Activated T-cell treated with anti-CD3 and anti-CD28 coated beads for 1 hour (primary cell): Measurements from ENCODE around the gene HECTD1.
"Not testable (repeated sequence)": the region's sequence is repeated elsewhere in the genome, so short reads cannot be mapped to it uniquely, and the experiment has no call there.

Experiments used
- DNase-seq: peaks from one replicate; pipeline ENCODE4 v3.0.0-alpha.2; 2020; ENCODE audit warnings: low read depth

The HECTD1 gene

GRCh38 chr14:31224808-31225207 is 17.2 kb upstream of the HECTD1 start:
- DNase-seq: no peak

- DNase-seq: no peak
Measured at GRCh38 chr14:31223331-31223730, 15.7 kb upstream of the HECTD1 start.

GRCh38 chr14:31222834-31223233 is 15.2 kb upstream of the HECTD1 start:
- DNase-seq: no peak

- DNase-seq: no peak
Measured at GRCh38 chr14:31221266-31221665, 13.7 kb upstream of the HECTD1 start.

GRCh38 chr14:31219169-31219568 is 11.6 kb upstream of the HECTD1 start:
- no peak for DNase-seq

GRCh38 chr14:31216359-31216758 is 8.8 kb upstream of the HECTD1 start:
- DNase-seq: no peak

GRCh38 chr14:31212893-31213292 is 5.3 kb upstream of the HECTD1 start:
- no peak for DNase-seq

GRCh38 chr14:31209605-31210004 is 2.0 kb upstream of the HECTD1 start:
- no peak for DNase-seq

GRCh38 chr14:31208546-31209424 is 1.2 kb upstream of the HECTD1 start:
- DNase-seq: no peak

GRCh38 chr14:31207287-31207754 is 272 bp downstream of the HECTD1 start:
- DNase-seq: no peak

- peak; percentile 23 for DNase-seq
Measured at GRCh38 chr14:31206536-31207286, 882 bp downstream of the HECTD1 start.

- no peak for DNase-seq
Measured at GRCh38 chr14:31205681-31206535, 1.7 kb downstream of the HECTD1 start.

- DNase-seq: no peak
Measured at GRCh38 chr14:31204593-31205534, 2.7 kb downstream of the HECTD1 start.

- DNase-seq: not testable (repeated sequence)
Measured at GRCh38 chr14:31203899-31204592, 3.5 kb downstream of the HECTD1 start.

- DNase-seq: no peak
Measured at GRCh38 chr14:31203414-31203742, 4.2 kb downstream of the HECTD1 start.

GRCh38 chr14:31201111-31201510 is 6.5 kb downstream of the HECTD1 start:
- DNase-seq: no peak

GRCh38 chr14:31200702-31200990 is 6.9 kb downstream of the HECTD1 start:
- no peak for DNase-seq

- DNase-seq: no peak
Measured at GRCh38 chr14:31197671-31198070, 9.9 kb downstream of the HECTD1 start.

GRCh38 chr14:31196839-31197492 is 10.6 kb downstream of the HECTD1 start:
- DNase-seq: no peak

- DNase-seq: no peak
Measured at GRCh38 chr14:31194661-31195060, 12.9 kb downstream of the HECTD1 start.
